ENCODE measurements around the gene SEC14L3. TPM values are rescaled to one million over a fixed set of nuclear protein-coding genes. Genes with fewer than 3 reads are reported as not detected.

SEC14L3 gene
- total RNA-seq, 1 donor from 2014 or later: not detected

DNA sequence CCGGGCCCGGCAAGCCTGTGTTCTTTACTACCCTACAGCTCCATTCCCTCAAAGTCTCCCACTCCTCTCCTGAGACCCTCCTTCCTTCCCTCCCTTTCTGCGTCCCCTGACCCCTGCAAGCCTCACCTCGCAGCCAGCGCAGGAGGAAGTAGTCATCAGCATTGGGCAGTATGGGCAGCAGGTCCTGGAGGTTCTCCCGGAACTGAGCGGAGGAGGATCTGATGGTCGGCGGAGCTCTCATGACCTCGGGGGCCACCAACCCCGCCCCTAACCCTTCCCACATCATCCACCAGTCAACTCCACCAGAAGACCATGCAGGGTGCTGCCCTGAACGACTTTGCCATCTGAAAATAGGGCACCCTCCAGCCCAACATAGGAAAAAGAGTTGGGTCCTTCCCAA is 31.7 kb upstream of the SEC14L3 start:
- no peaks in the 10 kb centered on the region for H3K4me1 Mint-ChIP-seq
- TF ChIP-seq, protein P1, sequence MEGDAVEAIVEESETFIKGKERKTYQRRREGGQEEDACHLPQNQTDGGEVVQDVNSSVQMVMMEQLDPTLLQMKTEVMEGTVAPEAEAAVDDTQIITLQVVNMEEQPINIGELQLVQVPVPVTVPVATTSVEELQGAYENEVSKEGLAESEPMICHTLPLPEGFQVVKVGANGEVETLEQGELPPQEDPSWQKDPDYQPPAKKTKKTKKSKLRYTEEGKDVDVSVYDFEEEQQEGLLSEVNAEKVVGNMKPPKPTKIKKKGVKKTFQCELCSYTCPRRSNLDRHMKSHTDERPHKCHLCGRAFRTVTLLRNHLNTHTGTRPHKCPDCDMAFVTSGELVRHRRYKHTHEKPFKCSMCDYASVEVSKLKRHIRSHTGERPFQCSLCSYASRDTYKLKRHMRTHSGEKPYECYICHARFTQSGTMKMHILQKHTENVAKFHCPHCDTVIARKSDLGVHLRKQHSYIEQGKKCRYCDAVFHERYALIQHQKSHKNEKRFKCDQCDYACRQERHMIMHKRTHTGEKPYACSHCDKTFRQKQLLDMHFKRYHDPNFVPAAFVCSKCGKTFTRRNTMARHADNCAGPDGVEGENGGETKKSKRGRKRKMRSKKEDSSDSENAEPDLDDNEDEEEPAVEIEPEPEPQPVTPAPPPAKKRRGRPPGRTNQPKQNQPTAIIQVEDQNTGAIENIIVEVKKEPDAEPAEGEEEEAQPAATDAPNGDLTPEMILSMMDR (IDR thresholded peaks at IDR 0.05; ENCODE audit: unreplicated experiment): no peak
- H3K4me3 Mint-ChIP-seq: no peak overlapping the region
- no peaks in the 10 kb centered on the region for H3K9me3 Mint-ChIP-seq
- no peak for DNase-seq (ENCODE audit: low spot score in 2 of 2, unreplicated experiment in 2 of 2)
- H3K27me3 Mint-ChIP-seq (ENCODE audit: low read depth): peaks cover 20% of the 10 kb centered on the region
- no peaks in the 10 kb centered on the region for H3K36me3 Mint-ChIP-seq
- no peak overlapping the region for H3K27ac Mint-ChIP-seq

DNA sequence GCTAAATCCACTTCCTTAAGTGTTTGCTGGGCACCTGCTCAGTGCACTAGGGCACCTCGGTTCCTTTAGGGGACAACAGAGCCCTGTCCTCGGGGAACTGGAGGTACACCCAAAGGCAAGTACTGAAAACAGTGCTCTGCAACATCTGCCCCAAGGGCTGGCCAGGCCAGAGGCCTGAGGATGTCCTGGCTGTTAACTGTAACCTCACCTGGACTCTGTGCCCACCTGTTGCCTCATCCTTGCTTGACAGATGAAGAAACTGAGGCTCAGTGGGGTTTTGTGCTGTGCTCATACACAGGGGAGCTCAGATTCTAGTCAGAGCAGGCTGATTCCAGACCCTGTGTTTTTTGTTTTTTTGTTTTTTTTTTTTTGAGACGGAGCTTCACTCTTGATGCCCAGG is 31.1 kb upstream of the SEC14L3 start:
- Mint-ChIP-seq H3K9me3 (no peaks in the 10 kb centered on the region), H3K4me3 (no peak overlapping the region), H3K36me3 (no peaks in the 10 kb centered on the region), H3K27me3 (ENCODE audit: low read depth) (peaks cover 24% of the 10 kb centered on the region), H3K27ac (no peak overlapping the region), H3K4me1 (no peaks in the 10 kb centered on the region)
- TF ChIP-seq, protein P1 (IDR thresholded peaks at IDR 0.05; ENCODE audit: unreplicated experiment): no peak
- DNase-seq (ENCODE audit: low spot score in 2 of 2, unreplicated experiment in 2 of 2): no peak

DNA sequence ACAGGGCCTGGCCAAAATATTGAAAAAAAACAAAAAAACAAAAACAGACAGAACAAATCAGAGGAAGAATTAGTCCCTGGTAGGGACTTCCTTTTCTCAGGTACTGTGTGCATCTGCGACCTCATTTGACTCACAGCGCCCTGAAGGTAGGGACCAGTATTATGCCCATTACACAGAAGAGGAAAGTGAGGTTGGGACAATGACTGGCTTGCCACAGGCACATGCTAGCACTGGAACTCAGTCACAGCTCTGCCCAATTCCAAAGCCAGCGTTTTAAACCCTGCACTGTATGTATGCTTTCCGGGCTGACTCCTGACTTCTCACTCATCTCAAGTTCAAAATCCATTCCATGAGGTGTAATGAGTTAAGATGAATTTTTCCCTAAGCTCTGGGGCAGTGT is 30.3 kb upstream of the SEC14L3 start:
- peaks cover 28% of the 10 kb centered on the region for H3K27me3 Mint-ChIP-seq (ENCODE audit: low read depth)

DNA sequence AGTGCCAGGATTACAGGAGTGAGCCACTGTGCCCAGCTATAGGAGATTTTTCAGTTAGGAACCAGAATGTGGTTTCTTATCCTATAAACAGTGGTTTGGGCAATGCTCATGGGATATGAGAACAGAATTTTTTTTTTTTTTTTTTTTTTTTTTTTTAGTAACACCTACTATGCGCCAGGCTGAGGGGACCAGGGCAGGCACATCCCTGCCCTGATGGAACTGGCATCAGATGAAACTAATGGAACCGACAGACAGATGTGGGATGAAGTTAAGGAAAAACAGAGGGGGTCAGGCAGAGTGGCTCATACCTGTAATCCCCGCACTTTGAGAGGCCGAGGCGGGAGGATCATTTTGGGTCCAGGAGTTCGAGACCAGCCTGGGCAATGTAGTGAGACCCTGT is 28.8 kb upstream of the SEC14L3 start:
- no peak for DNase-seq (ENCODE audit: low spot score in 2 of 2, unreplicated experiment in 2 of 2)
- no peaks in the 10 kb centered on the region for H3K36me3 Mint-ChIP-seq
- no peaks in the 10 kb centered on the region for H3K4me1 Mint-ChIP-seq
- H3K9me3 Mint-ChIP-seq: no peaks in the 10 kb centered on the region
- H3K27me3 Mint-ChIP-seq (ENCODE audit: low read depth): peaks cover 27% of the 10 kb centered on the region
- H3K4me3 Mint-ChIP-seq: no peak overlapping the region
- no peak overlapping the region for H3K27ac Mint-ChIP-seq
- TF ChIP-seq, protein P1 (IDR thresholded peaks at IDR 0.05; ENCODE audit: unreplicated experiment): no peak

More for the DNA sequence above, 30.3 kb upstream of the SEC14L3 start:
- no peaks in the 10 kb centered on the region for H3K9me3 Mint-ChIP-seq
- TF ChIP-seq, protein P1 (IDR thresholded peaks at IDR 0.05; ENCODE audit: unreplicated experiment): no peak
- H3K4me3 Mint-ChIP-seq: no peak overlapping the region
- DNase-seq (ENCODE audit: low spot score in 2 of 2, unreplicated experiment in 2 of 2): no peak
- no peak overlapping the region for H3K27ac Mint-ChIP-seq
- no peaks in the 10 kb centered on the region for H3K4me1 Mint-ChIP-seq
- H3K36me3 Mint-ChIP-seq: no peaks in the 10 kb centered on the region

DNA sequence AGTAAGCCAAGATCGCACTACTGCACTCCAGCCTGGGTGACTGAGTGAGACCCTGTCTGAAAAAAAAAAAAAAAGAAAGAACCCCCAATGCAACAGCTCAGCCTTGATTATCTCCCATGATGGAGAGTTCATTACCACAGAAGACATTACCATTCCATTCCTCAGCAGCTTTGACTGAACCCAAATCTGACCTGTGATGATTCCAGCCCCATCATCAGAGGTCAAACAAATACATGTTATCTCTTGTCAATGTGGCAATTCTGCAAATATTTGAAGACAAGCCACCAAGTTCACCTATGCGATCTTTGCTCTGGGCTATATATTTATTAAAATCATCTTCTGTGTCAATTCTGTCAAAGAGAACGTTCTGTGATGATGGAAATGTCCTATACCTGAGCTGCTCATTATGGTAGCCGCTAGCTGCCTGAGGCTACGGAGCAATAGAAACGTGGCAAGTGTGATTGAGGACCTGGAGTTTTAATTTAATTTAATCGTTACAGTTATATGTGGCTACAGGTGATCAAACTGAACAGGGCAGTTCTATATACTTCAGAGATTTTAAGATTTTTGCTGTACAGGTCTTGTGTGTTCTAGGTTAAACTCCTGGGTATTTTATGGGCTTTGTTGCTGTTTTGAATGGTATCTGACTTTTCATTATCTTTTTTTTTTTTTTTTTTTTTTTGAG is 25.8 kb upstream of the SEC14L3 start:
- TF ChIP-seq, protein P1 (IDR thresholded peaks at IDR 0.05; ENCODE audit: unreplicated experiment): no peak
- H3K9me3 Mint-ChIP-seq: no peaks in the 10 kb centered on the region
- DNase-seq (ENCODE audit: low spot score in 2 of 2, unreplicated experiment in 2 of 2): no peak
- peaks cover 31% of the 10 kb centered on the region for H3K27me3 Mint-ChIP-seq (ENCODE audit: low read depth)
- no peaks in the 10 kb centered on the region for H3K4me1 Mint-ChIP-seq
- no peaks in the 10 kb centered on the region for H3K36me3 Mint-ChIP-seq
- no peak overlapping the region for H3K4me3 Mint-ChIP-seq
- H3K27ac Mint-ChIP-seq: no peak overlapping the region
